Endothelial cell of umbilical vein (primary cell): ENCODE measurements around the gene THSD7B. TPM values are rescaled to one million over a fixed set of nuclear protein-coding genes. Genes with fewer than 3 reads are reported as not detected.

ENCODE experiments used
- BruUV-seq: library from RNA; stranded (reverse); fragments of 400-500 nt; replicated peaks from 2 replicates; lab custom pipeline; 2021; lab: Mats Ljungman, UMichigan
- CTCF ChIA-PET: fragments of 300-600, 350-600 bp; sonication (Branson Sonifier 250); formaldehyde crosslinking; loops from one replicate; lab custom pipeline; 2021; ENCODE audit warnings: antibody characterized with exemption, inconsistent platforms; lab: Charles Lee
- POLR2A ChIA-PET: fragments of 300-600, 350-600 bp; sonication (Branson Sonifier 250); formaldehyde crosslinking; loops from one replicate; lab custom pipeline; 2021; ENCODE audit warnings: antibody characterized with exemption, inconsistent platforms; lab: Charles Lee
- DNase-seq: peaks from one replicate; pipeline ENCODE4 v3.0.0-alpha.2; 2011; ENCODE audit warnings: low read depth, low spot score
- FAIRE-seq: peaks from 2 replicates; lab custom pipeline; 2011; peaks lifted over from hg19 to GRCh38; lab: Jason Lieb, UNC
- H2AFZ ChIP-seq: 2 replicates; pipeline ENCODE4 v1.6.0; 2012; ENCODE audit warnings: low read depth, low read length, control low read depth, inconsistent platforms
- H3K27ac ChIP-seq: 2 replicates; pipeline ENCODE4 v1.5.1; 2011; ENCODE audit warnings: low read depth, mild to moderate bottlenecking, control low read depth, low read length, moderate library complexity; ENCODE audit not compliant: insufficient read depth
- H3K27me3 ChIP-seq, 2 experiments: 2 replicates each; pipeline versions ENCODE4 v1.6.0 to v1.6.1; 2011; ENCODE audit warnings: low read length in 2 of 2, mixed read lengths in 1 of 2; ENCODE audit not compliant: control insufficient read depth in 2 of 2, insufficient read depth in 2 of 2
- H3K36me3 ChIP-seq, 2 experiments: 2 replicates in 1 of 2; 3 replicates in 1 of 2; pipeline ENCODE4 v1.5.1; 2011; ENCODE audit warnings: low read length in 2 of 2, mild to moderate bottlenecking in 1 of 2, moderate library complexity in 1 of 2; ENCODE audit not compliant: control insufficient read depth in 2 of 2, insufficient read depth in 2 of 2; ENCODE audit errors: extremely low read depth in 1 of 2
- H3K4me1 ChIP-seq: 3 replicates; pipeline ENCODE4 v1.5.1; 2011; ENCODE audit warnings: mild to moderate bottlenecking, low read length; ENCODE audit not compliant: control insufficient read depth, insufficient read depth; ENCODE audit errors: extremely low read depth
- H3K4me2 ChIP-seq: 2 replicates; pipeline ENCODE4 v1.6.1; 2011; ENCODE audit warnings: low read length, control low read depth, mixed read lengths; ENCODE audit not compliant: insufficient read depth
- H3K4me3 ChIP-seq, 3 experiments: fragments of 200-600 bp in 1 of 3; sonication (generic), shearing (Covaris generic) in 1 of 3; replicated peaks in 1 of 3; 2 replicates each; pipeline ENCODE4 v1.5.1; 2011 to 2016; ENCODE audit warnings: control low read depth in 3 of 3, low read length in 3 of 3, mild to moderate bottlenecking in 2 of 3, inconsistent platforms in 1 of 3, low read depth in 1 of 3, moderate library complexity in 1 of 3; ENCODE audit not compliant: insufficient read depth in 1 of 3
- H3K79me2 ChIP-seq: 2 replicates; pipeline ENCODE4 v1.6.0; 2012; ENCODE audit warnings: low read length, inconsistent platforms; ENCODE audit not compliant: control insufficient read depth, insufficient read depth
- H3K9ac ChIP-seq: replicated peaks from 2 replicates; pipeline ENCODE3; 2011; ENCODE audit warnings: low read length, control low read depth; ENCODE audit not compliant: insufficient read depth; ENCODE audit errors: extremely low read depth
- H3K9me1 ChIP-seq: replicated peaks from 3 replicates; pipeline ENCODE4 v1.6.0; 2011; ENCODE audit warnings: mild to moderate bottlenecking, low read length; ENCODE audit not compliant: control insufficient read depth, insufficient read depth; ENCODE audit errors: extremely low read depth
- H3K9me3 ChIP-seq: replicated peaks from 2 replicates; pipeline ENCODE4 v1.5.1; 2012; ENCODE audit warnings: low read length, inconsistent platforms; ENCODE audit not compliant: control insufficient read depth, insufficient read depth
- H4K20me1 ChIP-seq: replicated peaks from 2 replicates; pipeline ENCODE3; 2011; ENCODE audit warnings: mild to moderate bottlenecking, low read length; ENCODE audit not compliant: control insufficient read depth, insufficient read depth; ENCODE audit errors: extremely low read depth
- EZH2 ChIP-seq: IDR thresholded peaks from 2 replicates; pipeline ENCODE4 v1.6.1; 2012; ENCODE audit warnings: borderline replicate concordance, low read depth, mild to moderate bottlenecking, moderate library complexity, low read length, inconsistent platforms; ENCODE audit not compliant: severe bottlenecking
- GATA2 ChIP-seq: IDR thresholded peaks from 2 replicates; pipeline ENCODE4 v1.7.0; 2011; ENCODE audit warnings: low read depth, mild to moderate bottlenecking, moderate library complexity, mixed read lengths, low read length; ENCODE audit not compliant: insufficient read length, insufficient read depth
- JUN ChIP-seq: IDR thresholded peaks from 2 replicates; pipeline ENCODE4 v1.6.1; 2011; ENCODE audit warnings: borderline replicate concordance, low read depth; ENCODE audit not compliant: insufficient read length, insufficient read depth
- POLR2A ChIP-seq: IDR thresholded peaks from 2 replicates; pipeline ENCODE4 v1.6.1; 2012; ENCODE audit warnings: low read depth, mild to moderate bottlenecking, control low read depth, low read length
- dilution Hi-C: fragments of 300-500 bp; cut with MboI; formaldehyde crosslinking; loops from one replicate; pipeline ENCODE4 v1.15.0; 2019; ENCODE audit warnings: low sequenced_read_pairs; ENCODE audit not compliant: extremely low pct_ligation_motif_present
- intact Hi-C: fragments of 100-400 bp; cut with micrococcal nuclease; formaldehyde crosslinking; loops from one replicate; pipeline ENCODE4 v1.10.0; 2022
- polyA plus RNA-seq, 4 experiments: library from polyadenylated mRNA; depleted of rRNA in 3 of 4; stranded (reverse) in 3 of 4; unstranded in 1 of 4; fragments of >200 nt; gene quantifications; 2 replicates each; pipeline versions ENCODE4 v1.2.1 to v1.2.3, GENCODE V29; 2011 to 2012; ENCODE audit warnings: missing spikeins in 1 of 4
- total RNA-seq: library from RNA; stranded (reverse); gene quantifications from 2 replicates; pipeline ENCODE4 v1.2.3, GENCODE V29; 2021
- TF ChIP-seq, protein P1 (sequence below): IDR thresholded peaks from 2 replicates; pipeline ENCODE4 v1.6.1; 2011; ENCODE audit not compliant: insufficient read depth, insufficient read length
- TF ChIP-seq, protein P2 (sequence below), 2 donors: IDR thresholded peaks; 1 replicate in 1 of 2; 2 replicates in 1 of 2; pipeline ENCODE4 v1.5.1; 2011; ENCODE audit warnings: low read length in 2 of 2, mild to moderate bottlenecking in 2 of 2, moderate library complexity in 2 of 2, control low read depth in 1 of 2, inconsistent platforms in 1 of 2, low read depth in 1 of 2; ENCODE audit not compliant: insufficient read depth in 1 of 2; ENCODE audit errors: extremely low read depth in 1 of 2

The THSD7B gene
- total and polyA plus RNA-seq, 2 donors (not counting 3 experiments of a cell fraction or from before 2014, with no cell fraction given), result 0.04 TPM; not detected in 1

- intact Hi-C loops, result no loop called here
- Histone ChIP-seq H3K9me1 (no peaks in the 10 kb centered on the region), H3K79me2 (no peaks in the 10 kb centered on the region), H3K9me3 (peaks cover 2% of the 10 kb centered on the region), H3K9ac (no peak overlapping the region), H3K36me3 (no peaks in the 10 kb centered on the region), H3K4me2 (no peak overlapping the region), H3K27ac (no peak overlapping the region), H3K4me1 (no peaks in the 10 kb centered on the region), H3K4me3 (no peak overlapping the region), H2AFZ (no peak overlapping the region), H3K27me3 (no peaks in the 10 kb centered on the region), H4K20me1 (no peaks in the 10 kb centered on the region)
- ChIA-PET CTCF (no interaction called here), POLR2A (no interaction called here)
- BruUV-seq, result no TSS peak
- dilution Hi-C loops, result no loop called here
- DNase-seq (no peak), FAIRE-seq (no peak)
- TF ChIP-seq, protein P1, sequence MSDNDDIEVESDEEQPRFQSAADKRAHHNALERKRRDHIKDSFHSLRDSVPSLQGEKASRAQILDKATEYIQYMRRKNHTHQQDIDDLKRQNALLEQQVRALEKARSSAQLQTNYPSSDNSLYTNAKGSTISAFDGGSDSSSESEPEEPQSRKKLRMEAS, result no peak
- TF ChIP-seq, protein P2, sequence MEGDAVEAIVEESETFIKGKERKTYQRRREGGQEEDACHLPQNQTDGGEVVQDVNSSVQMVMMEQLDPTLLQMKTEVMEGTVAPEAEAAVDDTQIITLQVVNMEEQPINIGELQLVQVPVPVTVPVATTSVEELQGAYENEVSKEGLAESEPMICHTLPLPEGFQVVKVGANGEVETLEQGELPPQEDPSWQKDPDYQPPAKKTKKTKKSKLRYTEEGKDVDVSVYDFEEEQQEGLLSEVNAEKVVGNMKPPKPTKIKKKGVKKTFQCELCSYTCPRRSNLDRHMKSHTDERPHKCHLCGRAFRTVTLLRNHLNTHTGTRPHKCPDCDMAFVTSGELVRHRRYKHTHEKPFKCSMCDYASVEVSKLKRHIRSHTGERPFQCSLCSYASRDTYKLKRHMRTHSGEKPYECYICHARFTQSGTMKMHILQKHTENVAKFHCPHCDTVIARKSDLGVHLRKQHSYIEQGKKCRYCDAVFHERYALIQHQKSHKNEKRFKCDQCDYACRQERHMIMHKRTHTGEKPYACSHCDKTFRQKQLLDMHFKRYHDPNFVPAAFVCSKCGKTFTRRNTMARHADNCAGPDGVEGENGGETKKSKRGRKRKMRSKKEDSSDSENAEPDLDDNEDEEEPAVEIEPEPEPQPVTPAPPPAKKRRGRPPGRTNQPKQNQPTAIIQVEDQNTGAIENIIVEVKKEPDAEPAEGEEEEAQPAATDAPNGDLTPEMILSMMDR (IDR thresholded peaks at IDR 0.05; ENCODE audit: extremely low read depth in 1 of 2, insufficient read depth in 1 of 2, low read depth in 1 of 2, low read length in 2 of 2), result no peak
- TF ChIP-seq JUN (no peak), GATA2 (no peak)
Measured at GRCh38 chr2:137117385-137117784, 352.0 kb downstream of the THSD7B start.

DNA sequence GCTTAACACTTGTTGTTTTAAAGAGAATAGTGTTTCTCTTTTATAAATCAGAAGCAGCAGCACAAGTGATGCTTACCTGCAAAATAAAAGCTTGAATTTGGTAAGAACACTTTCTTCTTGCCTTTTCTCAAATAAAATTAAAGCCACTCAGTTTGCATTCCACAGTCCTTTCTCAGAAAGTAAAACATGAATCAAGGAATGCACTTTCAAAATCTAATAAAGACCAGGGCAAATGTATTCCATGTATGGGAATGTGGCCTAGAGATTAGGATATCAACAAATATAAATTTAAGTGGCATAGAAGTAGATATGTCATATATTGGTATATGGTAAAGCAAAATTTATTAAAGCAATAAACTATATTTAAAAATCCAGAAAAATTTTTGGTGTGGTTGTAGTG, 352.8 kb downstream of the THSD7B start:
- no peak overlapping the region for H3K9ac ChIP-seq
- POLR2A ChIA-PET, result no interaction called here
- dilution Hi-C loops (no loop called here), intact Hi-C loops (no loop called here)
- no peak overlapping the region for H3K27ac ChIP-seq
- H3K9me1 ChIP-seq, result no peaks in the 10 kb centered on the region
- BruUV-seq, result no TSS peak
- TF ChIP-seq EZH2 (no peak), POLR2A (no peak), JUN (no peak)
- TF ChIP-seq, protein P1, result no peak
- no peak for FAIRE-seq
- no peaks in the 10 kb centered on the region for H3K27me3 ChIP-seq
- no peak overlapping the region for H3K4me3 ChIP-seq
- H3K9me3 ChIP-seq, result peaks cover 2% of the 10 kb centered on the region
- no peak overlapping the region for H3K4me2 ChIP-seq
- no peaks in the 10 kb centered on the region for H4K20me1 ChIP-seq
- DNase-seq, result no peak
- no peak overlapping the region for H2AFZ ChIP-seq
- no peaks in the 10 kb centered on the region for H3K36me3 ChIP-seq
- CTCF ChIA-PET, result no interaction called here
- H3K4me1 ChIP-seq, result no peaks in the 10 kb centered on the region
- H3K79me2 ChIP-seq, result no peaks in the 10 kb centered on the region
